Measurements from ENCODE around the gene LIME1.

The LIME1 gene

DNA sequence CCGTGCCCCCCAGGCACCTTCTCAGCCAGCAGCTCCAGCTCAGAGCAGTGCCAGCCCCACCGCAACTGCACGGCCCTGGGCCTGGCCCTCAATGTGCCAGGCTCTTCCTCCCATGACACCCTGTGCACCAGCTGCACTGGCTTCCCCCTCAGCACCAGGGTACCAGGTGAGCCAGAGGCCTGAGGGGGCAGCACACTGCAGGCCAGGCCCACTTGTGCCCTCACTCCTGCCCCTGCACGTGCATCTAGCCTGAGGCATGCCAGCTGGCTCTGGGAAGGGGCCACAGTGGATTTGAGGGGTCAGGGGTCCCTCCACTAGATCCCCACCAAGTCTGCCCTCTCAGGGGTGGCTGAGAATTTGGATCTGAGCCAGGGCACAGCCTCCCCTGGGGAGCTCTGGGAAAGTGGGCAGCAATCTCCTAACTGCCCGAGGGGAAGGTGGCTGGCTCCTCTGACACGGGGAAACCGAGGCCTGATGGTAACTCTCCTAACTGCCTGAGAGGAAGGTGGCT lies 39.1 kb upstream of the LIME1 start:
- FAIRE-seq = no peak

DNA sequence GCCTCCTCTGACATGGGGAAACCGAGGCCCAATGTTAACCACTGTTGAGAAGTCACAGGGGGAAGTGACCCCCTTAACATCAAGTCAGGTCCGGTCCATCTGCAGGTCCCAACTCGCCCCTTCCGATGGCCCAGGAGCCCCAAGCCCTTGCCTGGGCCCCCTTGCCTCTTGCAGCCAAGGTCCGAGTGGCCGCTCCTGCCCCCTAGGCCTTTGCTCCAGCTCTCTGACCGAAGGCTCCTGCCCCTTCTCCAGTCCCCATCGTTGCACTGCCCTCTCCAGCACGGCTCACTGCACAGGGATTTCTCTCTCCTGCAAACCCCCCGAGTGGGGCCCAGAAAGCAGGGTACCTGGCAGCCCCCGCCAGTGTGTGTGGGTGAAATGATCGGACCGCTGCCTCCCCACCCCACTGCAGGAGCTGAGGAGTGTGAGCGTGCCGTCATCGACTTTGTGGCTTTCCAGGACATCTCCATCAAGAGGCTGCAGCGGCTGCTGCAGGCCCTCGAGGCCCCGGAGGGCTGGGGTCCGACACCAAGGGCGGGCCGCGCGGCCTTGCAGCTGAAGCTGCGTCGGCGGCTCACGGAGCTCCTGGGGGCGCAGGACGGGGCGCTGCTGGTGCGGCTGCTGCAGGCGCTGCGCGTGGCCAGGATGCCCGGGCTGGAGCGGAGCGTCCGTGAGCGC lies 38.5 kb upstream of the LIME1 start:
- FAIRE-seq = no peak

DNA sequence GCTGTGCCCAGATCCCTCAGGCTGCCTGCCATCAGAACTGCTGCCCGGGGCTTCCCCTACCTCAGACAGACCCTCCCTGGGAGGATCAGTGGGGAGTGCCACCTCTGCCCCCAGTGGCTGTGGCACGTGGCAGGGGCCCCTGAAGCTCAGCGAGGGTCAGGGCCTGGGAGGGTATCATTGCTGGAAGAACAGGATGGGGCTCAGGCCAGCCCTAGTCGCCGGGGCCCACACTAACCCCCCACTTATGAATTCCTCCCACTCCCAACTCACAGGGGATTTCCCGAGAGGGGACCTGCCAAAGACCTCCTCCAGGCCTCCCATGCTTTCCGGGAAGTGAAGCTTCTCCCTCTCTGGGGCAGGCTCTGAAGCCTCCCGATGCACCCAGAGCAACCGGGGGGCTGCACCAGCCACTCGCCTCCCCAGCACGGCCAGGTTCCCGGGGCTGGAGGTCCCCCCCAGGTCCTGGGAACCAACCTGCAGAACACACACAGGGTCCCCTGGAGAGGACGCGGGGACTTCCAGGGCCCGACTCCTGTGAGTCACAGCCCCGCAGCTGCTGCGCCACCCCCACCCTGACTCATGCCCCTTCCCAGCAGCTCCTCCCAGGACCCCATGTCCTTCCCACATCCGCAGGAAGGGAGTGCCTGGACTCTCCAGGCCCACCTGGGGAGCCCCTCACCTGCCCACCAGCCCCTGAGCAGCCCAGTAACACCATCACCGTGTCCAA lies 37.6 kb upstream of the LIME1 start:
- no peak for FAIRE-seq

DNA sequence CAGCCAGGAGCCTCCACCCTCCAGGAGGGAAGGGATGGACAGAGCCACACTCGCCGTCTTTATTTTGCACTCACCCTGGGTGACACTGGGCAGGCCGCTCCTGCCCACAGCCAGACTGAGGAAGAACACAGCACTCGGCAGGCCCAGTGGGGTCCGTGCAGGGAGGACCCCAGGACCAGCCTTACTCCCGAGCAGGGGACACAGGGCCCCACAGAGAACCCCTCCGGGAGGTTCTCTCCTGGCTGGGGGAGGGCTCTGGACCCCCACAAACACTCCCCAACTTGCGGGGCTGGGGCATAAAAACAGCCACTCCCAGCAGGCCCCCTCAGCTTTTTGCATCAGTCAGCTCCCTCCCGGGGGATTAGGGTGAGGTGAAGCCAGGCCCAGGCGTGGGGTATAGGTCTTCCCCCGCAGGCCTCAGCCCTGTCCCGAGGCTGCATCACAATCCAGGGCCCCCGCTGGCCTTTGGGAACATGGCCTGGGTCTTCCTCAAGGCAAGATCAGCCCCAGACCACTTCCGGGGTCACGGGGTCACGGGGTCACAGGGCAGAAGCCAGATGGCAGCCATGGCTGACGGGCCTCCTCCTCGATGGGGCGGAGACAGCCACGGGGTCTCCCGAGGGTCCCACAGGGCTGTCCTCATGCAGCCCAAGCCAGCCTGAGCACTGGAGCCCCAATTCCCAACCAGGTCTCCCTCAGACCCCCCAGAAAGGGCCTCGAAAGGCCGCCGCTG lies 36.8 kb upstream of the LIME1 start:
- FAIRE-seq = no peak

DNA sequence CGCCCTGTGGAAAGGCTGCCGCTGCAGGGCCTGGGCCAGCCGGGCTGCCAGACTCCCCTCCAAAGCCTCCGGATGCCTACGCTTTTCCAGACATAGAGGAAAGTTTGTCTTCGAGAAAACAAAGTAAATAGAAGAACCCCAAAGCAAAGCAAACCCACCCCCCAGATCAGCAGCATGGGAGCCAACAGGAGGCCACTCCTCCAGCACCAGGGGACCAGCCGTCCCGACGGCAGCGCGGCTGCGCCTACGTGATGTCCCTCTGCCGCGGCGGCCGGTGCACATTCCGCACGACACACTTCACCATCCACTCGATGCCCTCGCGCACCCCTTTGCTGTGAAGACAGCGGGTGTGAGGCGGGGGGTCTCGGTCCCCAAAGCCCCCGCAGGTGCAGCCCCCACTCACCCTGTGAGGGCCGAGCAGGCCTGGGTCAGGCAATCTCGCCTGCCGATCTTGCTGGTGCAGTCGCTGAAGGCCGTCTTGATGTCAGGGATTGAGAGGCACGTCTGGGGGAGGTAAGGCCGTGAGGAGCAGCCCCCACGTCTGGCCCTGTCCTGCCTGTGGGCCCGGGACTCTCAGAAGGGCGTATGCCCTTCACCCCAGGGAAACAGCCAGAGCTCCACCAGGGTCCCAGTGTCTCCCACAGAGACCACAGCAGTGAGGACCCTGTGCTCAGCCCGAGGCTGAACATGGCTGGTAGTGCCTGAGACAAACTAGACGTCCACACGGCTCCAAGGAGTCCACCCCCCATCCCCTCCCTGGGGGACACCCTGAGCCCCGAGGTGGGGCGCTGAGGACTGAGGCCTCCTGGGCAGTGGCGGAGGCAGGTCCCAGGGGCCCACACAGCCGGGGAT lies 36.0 kb upstream of the LIME1 start:
- FAIRE-seq = no peak

DNA sequence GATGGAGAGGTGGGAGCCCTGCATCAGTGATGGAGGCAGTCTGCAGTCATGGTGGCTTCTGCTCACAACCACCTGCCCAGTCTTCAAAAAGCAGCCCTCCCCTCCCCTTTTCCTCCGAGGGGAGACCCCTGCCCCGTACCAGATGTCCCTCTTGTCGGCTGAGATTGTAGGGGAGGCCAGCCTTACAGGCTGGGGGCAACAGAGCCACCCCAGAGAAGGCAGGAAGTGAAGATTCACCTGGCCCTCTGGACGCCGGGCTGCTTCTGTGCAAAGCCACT lies 35.5 kb upstream of the LIME1 start:
- FAIRE-seq = no peak

DNA sequence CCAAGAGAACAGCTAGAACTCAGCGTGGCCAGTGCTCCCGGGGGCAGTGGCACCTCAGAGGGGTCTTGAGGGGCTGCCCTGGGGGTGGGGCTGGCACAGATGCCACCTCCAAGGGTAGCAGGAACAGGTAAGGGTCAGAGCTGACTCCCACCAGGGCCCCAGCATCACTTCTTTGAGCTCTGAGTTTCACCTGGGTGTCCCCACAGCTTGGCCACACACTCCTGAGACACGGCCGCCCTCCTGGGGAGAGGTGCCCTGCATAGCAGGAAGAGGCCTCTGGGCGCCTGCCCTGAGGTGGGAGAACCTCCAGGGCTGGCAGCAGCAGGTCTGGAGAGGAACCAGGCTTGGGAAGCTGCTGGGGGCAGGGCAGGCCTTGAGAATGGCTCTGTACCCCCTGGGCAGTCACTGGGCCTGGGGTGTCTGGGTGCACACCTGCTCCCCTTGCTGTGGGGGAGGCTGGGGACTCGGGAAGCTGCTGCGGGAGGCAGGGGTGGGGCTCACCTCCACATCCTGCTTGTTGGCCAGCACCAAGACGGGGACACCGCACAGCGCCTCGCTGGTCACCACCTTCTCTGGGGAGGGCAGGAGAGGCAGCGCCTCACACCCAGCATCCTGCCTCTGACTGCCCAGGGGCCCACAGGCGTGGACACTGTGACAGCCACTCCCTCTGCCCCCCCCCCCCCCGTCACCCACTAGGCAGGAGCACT lies 35.0 kb upstream of the LIME1 start:
- FAIRE-seq = no peak

DNA sequence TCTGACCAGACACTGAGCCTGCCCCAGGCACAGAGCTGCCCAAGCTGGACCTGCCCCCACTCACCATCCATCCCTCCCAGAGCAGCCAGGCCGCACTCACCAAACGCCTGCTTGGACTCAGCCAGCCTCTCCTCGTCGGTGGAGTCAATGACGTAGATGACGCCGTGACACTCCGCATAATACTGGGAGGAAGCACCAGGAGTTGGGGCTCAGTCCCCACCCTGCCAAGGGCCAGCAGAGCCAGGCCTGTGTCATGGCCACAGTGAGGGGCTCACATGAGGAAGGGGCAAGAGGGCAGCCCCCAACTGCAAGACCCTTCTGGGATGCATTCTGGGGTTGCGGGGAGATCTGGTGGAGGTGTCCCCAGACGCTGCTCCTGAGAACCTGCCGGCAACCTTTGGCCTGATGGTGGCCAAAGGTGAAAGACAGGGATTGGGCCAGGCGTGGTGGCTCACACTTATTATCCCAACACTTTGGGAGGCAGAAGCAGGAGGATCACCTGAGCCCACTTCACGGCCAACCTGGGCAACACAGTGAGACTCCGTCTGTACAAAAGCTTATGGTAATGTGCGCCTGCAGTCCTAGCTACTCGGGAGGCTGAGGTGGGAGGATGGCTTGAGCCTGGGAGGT lies 34.3 kb upstream of the LIME1 start:
- no peak for FAIRE-seq

DNA sequence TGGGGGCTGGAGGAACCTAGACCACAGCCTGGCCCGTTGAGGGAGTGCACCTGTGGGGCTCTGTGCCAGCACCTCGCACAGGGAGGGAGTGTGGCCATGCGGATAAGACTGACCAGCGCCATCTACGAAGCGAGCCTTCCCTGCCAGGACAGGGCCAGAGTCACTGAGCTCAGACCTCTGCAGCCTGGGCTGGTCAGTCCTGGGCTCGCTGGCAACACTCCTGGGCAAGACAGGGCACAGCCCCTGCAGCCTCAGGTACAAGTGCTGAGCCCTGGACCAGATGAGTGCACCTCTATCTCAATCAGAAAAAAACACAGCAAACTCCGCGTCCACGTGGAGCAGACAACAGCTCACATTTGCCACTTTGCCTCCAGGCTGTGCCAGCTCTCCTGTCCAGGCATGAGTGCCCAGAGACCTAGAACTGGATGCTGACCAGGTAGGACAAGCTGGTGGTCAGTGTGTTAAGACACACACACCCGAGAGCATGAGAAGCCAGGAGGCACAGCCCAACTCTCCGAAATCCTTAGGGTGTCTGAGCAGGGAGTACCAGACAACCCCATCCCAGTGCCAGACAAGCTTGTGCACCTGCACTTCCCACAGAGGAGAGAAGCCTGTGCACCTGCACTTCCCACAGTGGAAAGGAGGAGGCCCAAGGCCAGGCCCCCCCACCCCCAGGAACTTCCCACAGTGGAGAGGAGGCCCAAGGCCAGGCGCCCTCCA lies 33.6 kb upstream of the LIME1 start:
- no peak for FAIRE-seq

DNA sequence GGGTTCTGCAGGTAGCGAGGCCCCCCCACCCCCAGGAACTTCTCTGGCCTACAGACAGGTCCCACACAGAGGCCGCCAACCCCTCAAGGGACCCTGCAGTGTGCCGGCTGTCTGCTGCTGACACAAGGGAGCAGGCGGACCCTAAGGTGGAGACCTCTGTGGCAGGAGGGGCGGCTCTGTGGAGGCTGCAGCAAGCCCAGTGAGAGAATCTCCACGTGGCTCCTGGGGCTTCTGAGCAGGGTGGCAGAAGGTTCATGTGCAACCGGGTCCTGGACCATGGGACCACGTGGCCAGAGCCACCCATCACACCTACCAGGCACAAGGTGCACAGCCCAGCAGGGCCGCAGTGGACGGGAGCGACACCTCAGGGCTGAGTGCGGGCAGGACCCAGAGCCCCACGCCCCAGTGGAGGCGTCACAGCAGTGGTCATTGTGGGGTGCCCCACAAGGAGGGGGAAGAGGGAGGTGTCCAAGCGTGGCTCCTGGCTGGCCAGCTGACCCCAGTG lies 32.9 kb upstream of the LIME1 start:
- no peak for FAIRE-seq

DNA sequence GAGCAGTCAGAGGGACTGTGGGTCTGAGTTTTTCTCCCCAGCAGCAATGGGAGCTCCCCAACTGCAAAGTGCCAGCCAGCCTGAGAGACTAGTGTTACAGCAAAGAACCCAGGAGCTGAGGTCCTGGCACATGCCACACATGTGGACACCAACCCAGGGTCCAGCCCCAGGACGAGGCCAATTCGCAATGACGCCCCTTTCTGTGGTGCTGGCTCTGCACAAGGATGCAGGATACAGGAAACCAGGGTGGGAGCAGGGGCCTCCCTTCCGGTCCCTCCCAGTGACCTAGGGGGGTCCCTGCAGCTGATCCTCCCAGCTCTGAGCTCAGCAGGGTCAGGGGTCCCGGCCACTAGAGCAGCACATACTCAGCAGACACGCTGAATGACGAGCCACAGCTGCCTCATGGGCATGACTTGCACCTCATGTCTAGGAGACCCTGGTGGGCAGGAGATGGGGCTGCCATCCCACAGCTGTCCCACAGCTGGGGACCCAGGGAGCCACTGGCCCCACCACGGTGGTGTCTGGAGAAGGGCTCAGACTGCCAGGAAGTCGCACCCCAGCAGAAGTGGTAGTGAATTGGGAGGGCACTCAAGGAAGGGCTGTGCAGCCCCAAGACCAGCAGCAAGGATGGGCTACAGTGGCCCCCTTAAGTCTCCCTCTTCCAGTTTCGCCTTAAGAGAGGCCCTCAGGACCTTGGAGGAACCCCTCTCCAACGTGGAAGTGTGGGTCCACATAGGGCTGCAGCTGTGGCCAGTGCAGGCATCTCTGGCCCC lies 32.3 kb upstream of the LIME1 start:
- no peak for FAIRE-seq

DNA sequence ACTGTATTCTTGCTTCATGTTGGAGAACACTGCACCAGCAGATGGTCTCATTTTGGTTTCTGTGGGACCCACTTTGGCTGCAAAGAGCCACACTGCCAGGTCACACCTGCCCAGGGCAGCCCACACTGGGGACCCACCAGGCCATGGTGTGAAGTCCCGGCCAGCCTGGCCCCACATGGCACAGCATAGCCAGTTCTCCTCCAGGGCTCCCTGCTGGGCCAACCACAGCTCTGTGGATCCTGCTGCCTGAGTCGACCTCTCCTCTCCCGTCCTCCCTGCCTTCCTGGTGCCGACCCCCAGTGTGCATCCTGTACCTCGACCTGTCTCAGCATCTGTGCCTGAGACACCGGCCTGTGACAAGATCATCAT lies 31.7 kb upstream of the LIME1 start:
- FAIRE-seq = no peak

DNA sequence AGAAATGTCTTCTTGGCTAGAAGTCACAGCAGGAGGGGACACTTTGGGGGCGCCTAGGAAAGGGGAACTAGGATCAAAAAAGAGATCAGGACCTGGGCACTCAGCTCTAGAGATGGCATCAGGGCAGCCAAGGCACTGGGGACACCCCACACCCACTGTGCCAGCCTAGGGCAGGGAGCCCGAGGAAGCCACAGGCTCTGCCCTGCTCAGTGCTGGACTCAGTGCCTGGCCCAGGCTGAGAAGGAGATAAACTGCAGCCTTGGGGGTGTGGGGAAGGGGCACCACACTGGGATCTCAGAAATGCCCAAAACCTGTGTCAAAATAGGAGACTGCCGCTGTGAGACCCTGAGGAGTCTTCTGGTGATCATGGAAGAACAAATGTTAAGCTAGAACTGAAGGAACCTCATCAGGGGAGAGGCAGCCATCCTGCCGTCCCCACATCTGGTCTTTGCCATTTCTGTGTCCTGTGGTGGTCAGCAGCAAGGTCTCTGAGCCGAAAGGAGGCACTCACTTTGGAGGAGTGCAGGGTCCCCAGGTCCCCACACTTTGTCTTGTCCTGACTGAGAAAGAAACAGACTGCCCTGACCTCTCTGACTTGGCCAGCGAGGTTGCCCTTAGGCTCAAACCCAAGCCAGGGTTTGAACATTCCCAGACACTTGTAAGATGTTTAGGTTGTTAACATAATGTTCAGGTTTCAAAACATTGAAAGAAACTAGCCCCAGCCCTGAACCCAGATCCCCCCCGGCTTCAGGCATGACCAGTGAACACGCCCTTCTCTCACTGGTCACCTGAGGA lies 31.0 kb upstream of the LIME1 start:
- no peak for FAIRE-seq

DNA sequence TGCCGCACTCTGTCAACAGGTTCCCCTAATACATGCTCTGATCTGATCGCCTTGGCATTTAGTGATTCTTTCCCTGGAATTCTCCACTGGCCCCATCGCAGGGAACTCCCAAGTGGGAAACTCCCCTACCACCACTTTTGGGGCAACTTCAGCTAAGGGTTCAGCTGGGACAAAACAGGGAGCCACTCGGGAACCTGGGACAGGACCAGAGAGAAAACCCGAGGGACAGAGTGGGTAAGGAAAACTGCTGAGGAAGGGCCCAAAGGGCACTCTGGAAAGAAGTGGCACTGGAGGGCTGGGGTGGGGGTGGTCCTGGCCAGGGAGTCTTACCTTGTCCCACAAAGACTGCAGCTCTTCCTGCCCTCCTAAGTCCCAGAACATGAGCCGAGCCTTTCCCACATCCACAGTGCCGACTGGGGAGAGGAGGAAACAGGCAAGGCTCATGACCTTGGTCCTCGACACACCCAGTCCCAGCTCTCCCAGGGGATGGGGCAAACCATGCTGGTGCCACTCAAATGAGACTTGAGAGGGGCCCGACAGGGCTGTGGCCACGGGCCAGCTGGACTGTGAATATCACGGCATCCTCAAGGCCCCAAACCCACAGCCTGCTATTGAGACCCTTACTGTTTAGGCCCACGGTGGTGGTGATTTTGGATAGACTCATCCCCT lies 30.3 kb upstream of the LIME1 start:
- no peak for FAIRE-seq

DNA sequence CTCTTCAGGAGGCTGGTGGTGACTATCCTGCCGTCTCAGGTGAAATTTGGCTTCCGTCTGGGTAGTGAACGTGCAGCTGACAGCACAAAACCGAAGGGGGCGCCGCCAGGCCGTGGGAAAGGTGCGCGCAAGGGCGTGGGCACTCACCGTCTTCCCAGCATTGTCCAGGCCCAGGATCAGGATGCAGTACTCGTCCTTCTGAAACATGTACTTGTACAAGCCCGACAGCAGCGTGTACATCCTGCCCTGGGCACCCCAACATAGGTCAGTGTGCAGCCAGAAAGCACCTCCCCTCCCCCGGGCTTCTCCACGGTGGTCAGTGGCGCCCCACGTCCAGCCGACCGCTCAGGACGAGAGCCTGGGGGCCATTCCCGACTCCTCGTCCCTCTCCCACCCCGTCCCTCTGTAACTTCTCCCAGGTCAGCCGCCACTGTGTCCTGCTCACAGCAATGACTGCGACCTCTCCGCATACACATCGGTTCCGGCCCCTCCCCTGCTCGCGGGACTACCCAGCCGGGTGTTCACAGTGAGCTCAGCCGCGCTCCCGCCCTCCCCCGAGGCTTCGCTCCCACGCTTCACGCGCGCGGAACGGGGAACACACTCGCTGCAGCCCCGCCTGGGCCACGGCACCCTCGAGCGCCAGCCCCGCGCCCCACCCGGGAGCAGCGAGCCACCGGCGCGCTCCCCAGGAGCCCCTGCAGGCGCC lies 29.5 kb upstream of the LIME1 start:
- no peak for FAIRE-seq

DNA sequence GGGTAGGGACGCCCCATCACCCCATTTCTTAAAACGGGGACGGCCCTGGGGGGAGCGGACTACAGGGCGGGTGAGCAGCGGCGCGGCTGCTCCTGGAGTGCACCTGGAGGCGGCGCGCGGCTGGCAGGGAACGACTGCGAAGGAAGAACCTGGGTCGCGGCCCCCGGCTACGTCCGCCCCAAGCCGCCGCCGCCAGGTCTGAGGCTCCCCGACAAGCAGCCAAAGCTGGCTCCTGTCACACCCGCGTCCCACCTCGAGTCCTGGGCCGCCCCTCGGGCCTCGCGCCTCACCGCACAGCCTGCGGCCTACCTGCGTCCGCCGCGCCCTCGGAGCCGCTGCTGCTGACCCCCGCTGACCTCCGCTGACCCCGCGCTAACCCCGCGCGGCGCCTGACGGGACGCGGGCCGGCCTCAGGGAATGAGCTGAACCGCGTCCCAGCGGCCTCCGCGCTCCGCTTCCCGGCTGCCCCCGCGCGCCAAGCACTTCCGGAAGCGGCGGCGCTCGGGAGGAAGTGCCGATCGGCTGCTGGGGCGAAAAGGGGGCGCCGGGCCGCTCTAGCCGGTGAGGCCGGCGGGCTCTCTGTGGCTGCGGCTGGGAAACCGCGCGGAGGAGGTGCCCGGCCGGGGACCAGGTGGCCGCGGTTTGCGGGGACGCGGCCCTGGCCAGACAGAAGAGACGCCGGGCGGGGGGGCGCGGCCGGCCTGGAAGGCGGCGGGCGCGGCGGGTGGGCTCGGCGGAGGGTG lies 28.7 kb upstream of the LIME1 start, which contains the start of the genes ARFRP1 and ZGPAT:
ARFRP1 (minus strand) TSS at position 419 of the 743 bp plus-strand sequence. CDS start 885 bp downstream, outside the sequence.
ZGPAT (plus strand) TSS at position 482 of the 743 bp plus-strand sequence. CDS start 542 bp downstream, outside the sequence.
- no peak for FAIRE-seq

All from islet of Langerhans (tissue), 1 donor.